Thyroid gland (tissue), 4 donors: ENCODE results near the gene COL4A1.

Experiments used
- POLR2A ChIP-seq, 2 donors: fragments of 450-650 bp; IDR thresholded peaks; one replicate each; pipeline ENCODE4 v1.6.1; 2017; ENCODE audit warnings: antibody characterized with exemption in 2 of 2, mild to moderate bottlenecking in 2 of 2, moderate library complexity in 1 of 2
- TF ChIP-seq, protein P1 (sequence below), 6 experiments: fragments of 200-600 bp in 3 of 6; fragments of 450-650 bp in 3 of 6; sonication (generic) in 3 of 6; IDR thresholded peaks; one replicate each; pipeline ENCODE4 v1.5.1; 2016 to 2019; ENCODE audit warnings: antibody characterized with exemption in 6 of 6, mild to moderate bottlenecking in 2 of 6, inconsistent platforms in 1 of 6, moderate library complexity in 1 of 6

- TF ChIP-seq, protein P1, sequence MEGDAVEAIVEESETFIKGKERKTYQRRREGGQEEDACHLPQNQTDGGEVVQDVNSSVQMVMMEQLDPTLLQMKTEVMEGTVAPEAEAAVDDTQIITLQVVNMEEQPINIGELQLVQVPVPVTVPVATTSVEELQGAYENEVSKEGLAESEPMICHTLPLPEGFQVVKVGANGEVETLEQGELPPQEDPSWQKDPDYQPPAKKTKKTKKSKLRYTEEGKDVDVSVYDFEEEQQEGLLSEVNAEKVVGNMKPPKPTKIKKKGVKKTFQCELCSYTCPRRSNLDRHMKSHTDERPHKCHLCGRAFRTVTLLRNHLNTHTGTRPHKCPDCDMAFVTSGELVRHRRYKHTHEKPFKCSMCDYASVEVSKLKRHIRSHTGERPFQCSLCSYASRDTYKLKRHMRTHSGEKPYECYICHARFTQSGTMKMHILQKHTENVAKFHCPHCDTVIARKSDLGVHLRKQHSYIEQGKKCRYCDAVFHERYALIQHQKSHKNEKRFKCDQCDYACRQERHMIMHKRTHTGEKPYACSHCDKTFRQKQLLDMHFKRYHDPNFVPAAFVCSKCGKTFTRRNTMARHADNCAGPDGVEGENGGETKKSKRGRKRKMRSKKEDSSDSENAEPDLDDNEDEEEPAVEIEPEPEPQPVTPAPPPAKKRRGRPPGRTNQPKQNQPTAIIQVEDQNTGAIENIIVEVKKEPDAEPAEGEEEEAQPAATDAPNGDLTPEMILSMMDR (IDR thresholded peaks at IDR 0.05) = no peak
- TF ChIP-seq POLR2A (IDR thresholded peaks at IDR 0.05) = no peak
Measured at GRCh38 chr13:110278859-110279258, 28.1 kb downstream of the COL4A1 start.
